ENCODE measurements around the gene NPPC. TPM values are rescaled to one million over a fixed set of nuclear protein-coding genes. Genes with fewer than 3 reads are reported as not detected.

Gene NPPC
- total RNA-seq, 1 donor from 2014 or later: 18.5 TPM

DNA sequence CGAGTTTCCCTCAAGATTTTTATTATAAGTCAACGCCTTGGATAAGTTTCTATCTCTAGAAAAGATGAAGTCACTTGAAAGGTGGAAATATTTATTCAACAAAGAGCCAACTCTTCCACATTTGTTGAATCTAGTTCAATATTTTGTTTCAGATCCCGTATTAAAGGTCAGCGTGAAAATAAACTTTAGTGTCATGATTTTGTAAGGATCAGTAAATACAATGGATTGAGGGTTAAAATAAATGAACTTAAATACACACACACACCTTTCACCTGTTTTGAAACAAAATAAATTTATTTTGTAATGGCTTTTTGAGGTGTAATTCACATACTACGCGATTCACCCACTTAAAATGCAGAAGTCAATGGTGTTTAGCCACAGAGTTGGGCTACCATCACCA lies 16.0 kb upstream of the NPPC start:
- H3K27me3 Mint-ChIP-seq (ENCODE audit: unreplicated experiment): peaks cover 5% of the 10 kb centered on the region
- no peak for TF ChIP-seq CTCF (IDR thresholded peaks at IDR 0.05; ENCODE audit: partially characterized antibody, unreplicated experiment)
- H3K4me1 Mint-ChIP-seq (ENCODE audit: low read depth, unreplicated experiment): no peaks in the 10 kb centered on the region
- H3K36me3 Mint-ChIP-seq (ENCODE audit: unreplicated experiment): peaks cover 4% of the 10 kb centered on the region
- no peak for DNase-seq
- no peaks in the 10 kb centered on the region for H3K9me3 Mint-ChIP-seq (ENCODE audit: unreplicated experiment)
- H3K27ac Mint-ChIP-seq (ENCODE audit: unreplicated experiment): no peak overlapping the region
- no peak overlapping the region for H3K4me3 Mint-ChIP-seq (ENCODE audit: unreplicated experiment)

DNA sequence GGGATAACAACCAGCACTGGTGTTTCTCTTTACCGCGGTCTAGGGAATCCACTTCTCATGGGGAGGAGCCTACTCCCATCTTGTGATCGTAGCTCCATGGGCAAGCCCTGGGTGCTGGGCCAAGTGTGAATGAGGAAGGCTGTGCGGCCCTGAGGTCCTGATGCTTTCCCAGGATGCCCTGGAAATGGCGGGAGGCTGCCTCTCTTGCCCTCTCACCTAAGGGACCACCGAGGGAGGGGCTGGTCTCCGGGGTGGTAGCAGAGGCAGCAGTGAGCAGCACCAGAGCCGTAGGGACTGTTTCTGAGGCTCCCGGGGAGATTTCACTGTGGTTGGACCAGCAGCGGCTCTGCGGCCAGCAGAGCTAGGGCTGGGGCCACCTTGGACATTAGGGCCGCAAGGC lies 15.5 kb upstream of the NPPC start:
- peaks cover 5% of the 10 kb centered on the region for H3K27me3 Mint-ChIP-seq (ENCODE audit: unreplicated experiment)
- DNase-seq: no peak
- no peak overlapping the region for H3K27ac Mint-ChIP-seq (ENCODE audit: unreplicated experiment)
- H3K4me3 Mint-ChIP-seq (ENCODE audit: unreplicated experiment): no peak overlapping the region
- H3K36me3 Mint-ChIP-seq (ENCODE audit: unreplicated experiment): peaks cover 4% of the 10 kb centered on the region
- no peaks in the 10 kb centered on the region for H3K9me3 Mint-ChIP-seq (ENCODE audit: unreplicated experiment)
- TF ChIP-seq CTCF (IDR thresholded peaks at IDR 0.05; ENCODE audit: partially characterized antibody, unreplicated experiment): no peak
- no peaks in the 10 kb centered on the region for H3K4me1 Mint-ChIP-seq (ENCODE audit: low read depth, unreplicated experiment)

DNA sequence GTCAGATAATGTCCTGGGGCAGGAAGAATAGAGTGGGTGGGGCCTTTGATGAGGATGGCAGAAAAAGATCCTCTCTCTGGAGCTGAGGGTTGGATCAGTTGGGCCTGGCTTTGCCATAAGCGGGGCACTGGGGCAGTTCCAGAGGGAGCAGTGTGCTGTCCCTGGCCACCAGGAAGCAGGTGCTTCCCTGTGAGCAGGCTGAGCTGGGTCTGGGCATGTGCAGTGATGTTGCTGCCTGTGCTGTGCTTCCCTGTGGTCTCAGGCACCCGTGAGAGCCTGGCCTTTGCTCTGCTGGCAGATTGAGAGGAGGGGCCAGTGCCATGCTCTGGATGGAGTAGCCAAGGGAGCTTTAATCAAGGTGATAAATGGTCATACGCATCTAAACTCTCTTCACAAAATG lies 14.6 kb upstream of the NPPC start:
- TF ChIP-seq CTCF (IDR thresholded peaks at IDR 0.05; ENCODE audit: partially characterized antibody, unreplicated experiment): no peak
- no peak for DNase-seq
- Mint-ChIP-seq H3K4me1 (ENCODE audit: low read depth, unreplicated experiment) (no peaks in the 10 kb centered on the region), H3K36me3 (ENCODE audit: unreplicated experiment) (peaks cover 4% of the 10 kb centered on the region), H3K27me3 (ENCODE audit: unreplicated experiment) (peaks cover 5% of the 10 kb centered on the region), H3K4me3 (ENCODE audit: unreplicated experiment) (no peak overlapping the region), H3K27ac (ENCODE audit: unreplicated experiment) (no peak overlapping the region), H3K9me3 (ENCODE audit: unreplicated experiment) (no peaks in the 10 kb centered on the region)

- no peak for DNase-seq
- Mint-ChIP-seq H3K9me3 (ENCODE audit: unreplicated experiment) (no peaks in the 10 kb centered on the region), H3K4me1 (ENCODE audit: low read depth, unreplicated experiment) (peaks cover 10% of the 10 kb centered on the region), H3K27me3 (ENCODE audit: unreplicated experiment) (peaks cover 5% of the 10 kb centered on the region), H3K27ac (ENCODE audit: unreplicated experiment) (no peak overlapping the region), H3K4me3 (ENCODE audit: unreplicated experiment) (no peak overlapping the region), H3K36me3 (ENCODE audit: unreplicated experiment) (peaks cover 4% of the 10 kb centered on the region)
- no peak for TF ChIP-seq CTCF (IDR thresholded peaks at IDR 0.05; ENCODE audit: partially characterized antibody, unreplicated experiment)
These were observed 12.8 kb upstream of the NPPC start for GRCh38 chr2:231939022-231939421.

GRCh38 chr2:231937057-231937456 lies 10.9 kb upstream of the NPPC start:
- Mint-ChIP-seq H3K36me3 (ENCODE audit: unreplicated experiment) (peaks cover 4% of the 10 kb centered on the region), H3K9me3 (ENCODE audit: unreplicated experiment) (no peaks in the 10 kb centered on the region), H3K27me3 (ENCODE audit: unreplicated experiment) (peaks cover 10% of the 10 kb centered on the region), H3K27ac (ENCODE audit: unreplicated experiment) (no peak overlapping the region), H3K4me1 (ENCODE audit: low read depth, unreplicated experiment) (peaks cover 16% of the 10 kb centered on the region), H3K4me3 (ENCODE audit: unreplicated experiment) (no peak overlapping the region)
- no peak for TF ChIP-seq CTCF (IDR thresholded peaks at IDR 0.05; ENCODE audit: partially characterized antibody, unreplicated experiment)
- no peak for DNase-seq

All from glutamatergic neuron (in vitro differentiated cells).